Measurements from ENCODE around the gene PIN1. TPM values are rescaled to one million over a fixed set of nuclear protein-coding genes. Genes with fewer than 3 reads are reported as not detected.

The PIN1 gene
- total and polyA plus RNA-seq, 7 donors: 49.6 to 81.1 (median 63.9) TPM

- intact Hi-C loops (cut with DNase I): loop anchor here (2.0 to 5.0 kb wide), 3 partner anchors 164 to 481 kb away; no protein-coding TSS in a partner anchor
- Histone ChIP-seq H3K4me3 (peak overlapping the region; percentile 67), H3K4me1 (no peaks in the 10 kb centered on the region), H3K9me3 (no peaks in the 10 kb centered on the region), H3K27me3 (ENCODE audit: insufficient read depth in 3 of 3, low read length in 2 of 3) (peaks cover 0 to 13% (median 0%) of the 10 kb centered on the region in 3 donors), H3K36me3 (ENCODE audit: insufficient read depth in 1 of 2, low read depth in 1 of 2) (no peaks in the 10 kb centered on the region), H3K27ac (peak overlapping the region; percentile 62)
- ATAC-seq: peak in 3 of 4 donors; percentile 9 to 31 (median 21)
- TF ChIP-seq, protein P1, sequence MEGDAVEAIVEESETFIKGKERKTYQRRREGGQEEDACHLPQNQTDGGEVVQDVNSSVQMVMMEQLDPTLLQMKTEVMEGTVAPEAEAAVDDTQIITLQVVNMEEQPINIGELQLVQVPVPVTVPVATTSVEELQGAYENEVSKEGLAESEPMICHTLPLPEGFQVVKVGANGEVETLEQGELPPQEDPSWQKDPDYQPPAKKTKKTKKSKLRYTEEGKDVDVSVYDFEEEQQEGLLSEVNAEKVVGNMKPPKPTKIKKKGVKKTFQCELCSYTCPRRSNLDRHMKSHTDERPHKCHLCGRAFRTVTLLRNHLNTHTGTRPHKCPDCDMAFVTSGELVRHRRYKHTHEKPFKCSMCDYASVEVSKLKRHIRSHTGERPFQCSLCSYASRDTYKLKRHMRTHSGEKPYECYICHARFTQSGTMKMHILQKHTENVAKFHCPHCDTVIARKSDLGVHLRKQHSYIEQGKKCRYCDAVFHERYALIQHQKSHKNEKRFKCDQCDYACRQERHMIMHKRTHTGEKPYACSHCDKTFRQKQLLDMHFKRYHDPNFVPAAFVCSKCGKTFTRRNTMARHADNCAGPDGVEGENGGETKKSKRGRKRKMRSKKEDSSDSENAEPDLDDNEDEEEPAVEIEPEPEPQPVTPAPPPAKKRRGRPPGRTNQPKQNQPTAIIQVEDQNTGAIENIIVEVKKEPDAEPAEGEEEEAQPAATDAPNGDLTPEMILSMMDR (IDR thresholded peaks at IDR 0.05): no peak
- peak in 1 of 2 donors; percentile 69 for DNase-seq
- WGBS, 3 donors: 12 to 14% (median 12%) methylated on average over 36 of the region's 36 CpGs
These were observed 42.0 kb upstream of the PIN1 start for GRCh38 chr19:9793071-9793591.

DNA sequence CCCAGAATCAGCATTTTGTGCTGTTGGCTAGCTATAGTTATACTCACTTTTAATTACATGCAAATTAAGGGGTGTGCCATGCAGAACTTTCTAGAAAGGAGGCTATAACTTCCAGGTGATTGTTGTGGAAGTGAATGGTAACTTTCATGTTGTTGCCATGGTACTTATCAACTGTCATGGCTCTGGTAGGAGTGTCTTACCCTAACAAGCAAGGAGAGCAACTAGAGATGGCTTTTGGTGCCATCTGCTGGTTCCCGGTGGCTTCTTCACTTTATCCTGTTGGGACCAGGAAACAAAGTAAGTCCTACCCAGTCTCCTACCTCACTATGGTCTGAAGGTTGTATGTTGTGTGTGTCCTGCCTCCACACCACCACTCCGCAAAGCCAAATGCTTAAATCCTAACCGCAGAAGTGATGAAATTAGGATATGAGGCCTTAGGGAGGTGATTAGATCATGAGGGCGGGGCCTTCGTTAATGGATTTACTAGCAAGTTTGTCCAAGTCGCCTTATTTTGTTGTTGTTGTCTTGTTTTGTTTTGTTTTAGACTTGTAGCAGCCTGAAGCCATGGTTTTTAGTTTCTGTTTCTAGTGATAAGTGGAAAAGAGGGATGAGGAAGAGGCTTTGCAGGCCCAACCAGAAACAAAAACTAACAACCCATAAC, 38.9 kb upstream of the PIN1 start:
- intact Hi-C loops (cut with DNase I): loop anchor here (1.0 to 5.0 kb wide), 7 partner anchors 209 to 660 kb away; partner anchors contain the start of genes ZNF266 (in 1 of the 2) and ZNF317 (in 1 of the 2)
- no peak overlapping the region for H3K27ac ChIP-seq
- H3K4me3 ChIP-seq: no peak overlapping the region
- TF ChIP-seq, protein P1 (IDR thresholded peaks at IDR 0.05): peak; percentile 81
- 45 to 53% (median 50%) methylated on average over 6 of the region's 6 CpGs for WGBS, 3 donors
- no peaks in the 10 kb centered on the region for H3K36me3 ChIP-seq (ENCODE audit: insufficient read depth in 1 of 2, low read depth in 1 of 2)
- ATAC-seq (peak; percentile 57 to 79 (median 72)), DNase-seq (peak; percentile 71 to 84)
- no peaks in the 10 kb centered on the region for H3K4me1 ChIP-seq
- no peaks in the 10 kb centered on the region for H3K9me3 ChIP-seq
- H3K27me3 ChIP-seq (ENCODE audit: insufficient read depth in 3 of 3, low read length in 2 of 3): peaks cover 0 to 8% (median 0%) of the 10 kb centered on the region in 3 donors

GRCh38 chr19:9797871-9798270, 37.2 kb upstream of the PIN1 start:
- Histone ChIP-seq H3K4me1 (no peaks in the 10 kb centered on the region), H3K27ac (no peak overlapping the region), H3K27me3 (ENCODE audit: insufficient read depth in 3 of 3, low read length in 2 of 3) (peaks cover 0 to 5% (median 0%) of the 10 kb centered on the region in 3 donors), H3K36me3 (ENCODE audit: insufficient read depth in 1 of 2, low read depth in 1 of 2) (no peaks in the 10 kb centered on the region), H3K4me3 (no peak overlapping the region), H3K9me3 (no peaks in the 10 kb centered on the region)
- ATAC-seq (no peak), DNase-seq (no peak)
- WGBS, 3 donors: 80 to 87% (median 85%) methylated on average over 5 of the region's 5 CpGs
- TF ChIP-seq, protein P1 (IDR thresholded peaks at IDR 0.05): no peak
- intact Hi-C loops (cut with DNase I): loop anchor here (2.0 to 5.0 kb wide), 5 partner anchors 211 to 661 kb away; partner anchors contain the start of gene ZNF266 (in 1 of the 2)

DNA sequence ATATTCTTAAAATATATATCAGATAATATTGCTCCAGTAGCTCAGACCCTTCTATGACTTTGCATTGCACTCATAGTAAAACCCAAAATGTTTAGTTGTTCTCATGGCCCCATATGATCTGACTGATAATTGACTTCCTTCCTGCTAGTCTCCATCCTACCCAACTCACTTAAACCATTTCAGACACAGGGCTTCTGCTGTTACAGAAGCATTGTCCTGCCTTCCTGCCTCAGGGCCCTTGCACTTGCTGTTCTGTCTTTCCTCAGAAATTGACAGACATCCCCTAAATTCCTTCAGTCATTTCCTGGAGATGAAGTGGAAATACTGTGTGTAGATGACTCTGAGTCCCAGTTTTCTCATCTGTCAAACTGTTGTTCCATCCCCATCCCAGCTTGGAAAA, 36.0 kb upstream of the PIN1 start:
- Histone ChIP-seq H3K36me3 (ENCODE audit: insufficient read depth in 1 of 2, low read depth in 1 of 2) (no peaks in the 10 kb centered on the region), H3K27me3 (ENCODE audit: insufficient read depth in 3 of 3, low read length in 2 of 3) (no peaks in the 10 kb centered on the region), H3K4me1 (no peaks in the 10 kb centered on the region), H3K9me3 (no peaks in the 10 kb centered on the region), H3K4me3 (no peak overlapping the region), H3K27ac (no peak overlapping the region)
- intact Hi-C loops (cut with DNase I): loop anchor here (5.0 kb wide), 3 partner anchors 362 to 662 kb away; partner anchors contain the start of gene ZNF266 (in 1 of the 2)
- DNase-seq: no peak
- no peak for ATAC-seq
- TF ChIP-seq, protein P1 (IDR thresholded peaks at IDR 0.05): no peak

Measured in psoas muscle (tissue), 8 donors.